ENCODE measurements around the gene TFPI. TPM values are rescaled to one million over a fixed set of nuclear protein-coding genes. Genes with fewer than 3 reads are reported as not detected.

TFPI gene
- total and polyA plus RNA-seq, 2 donors (not counting 1 experiment from before 2014, with no cell fraction given), result 117 to 274 TPM

- Histone ChIP-seq H3K4me2 (ENCODE audit: extremely low read depth, insufficient read depth, low read length) (peak overlapping the region; percentile 32), H3K4me1 (ENCODE audit: control insufficient read depth, extremely low read depth, insufficient read depth, low read length) (peaks cover 32% of the 10 kb centered on the region), H4K20me1 (ENCODE audit: control insufficient read depth, extremely low read depth, insufficient read depth, low read length) (no peaks in the 10 kb centered on the region), H3K79me2 (ENCODE audit: control insufficient read depth, insufficient read depth, low read length) (peaks cover 57% of the 10 kb centered on the region), H3K27me3 (ENCODE audit: control insufficient read depth, insufficient read depth, low read length) (no peaks in the 10 kb centered on the region), H3K4me3 (replicated peaks in 1 of 4; ENCODE audit: control extremely low read depth in 1 of 4, insufficient read depth in 1 of 4, low read depth in 3 of 4, low read length in 4 of 4) (no peak overlapping the region), H3K36me3 (ENCODE audit: control insufficient read depth, insufficient read depth, low read length) (no peaks in the 10 kb centered on the region), H2AFZ (ENCODE audit: low read length) (no peak overlapping the region), H3K9ac (ENCODE audit: insufficient read depth, low read length) (no peak overlapping the region), H3K9me3 (ENCODE audit: control insufficient read depth, insufficient read depth, low read depth, low read length) (no peaks in the 10 kb centered on the region), H3K27ac (ENCODE audit: insufficient read depth, low read length) (peak overlapping the region; percentile 55)
- TF ChIP-seq EZH2 (IDR thresholded peaks at IDR 0.05; ENCODE audit: low read length, missing control alignments) (no peak), CTCF (conservative IDR thresholded peaks at IDR 0.05 in 1 of 2, IDR thresholded peaks at IDR 0.05 in 1 of 2; ENCODE audit: low read depth in 1 of 2, low read length in 2 of 2) (no peak)
- DNase-seq (ENCODE audit: low read depth in 2 of 2), result peak in 1 of 2 donors; percentile 68
Observed at GRCh38 chr2:187544371-187545080, 9.7 kb downstream of the TFPI start.

- Histone ChIP-seq H3K27me3 (ENCODE audit: control insufficient read depth, insufficient read depth, low read length) (no peaks in the 10 kb centered on the region), H3K27ac (ENCODE audit: insufficient read depth, low read length) (peak overlapping the region; percentile 54), H3K79me2 (ENCODE audit: control insufficient read depth, insufficient read depth, low read length) (peaks cover 55% of the 10 kb centered on the region), H3K4me2 (ENCODE audit: extremely low read depth, insufficient read depth, low read length) (peak overlapping the region; percentile 9), H3K9ac (ENCODE audit: insufficient read depth, low read length) (no peak overlapping the region), H3K4me3 (replicated peaks in 1 of 4; ENCODE audit: control extremely low read depth in 1 of 4, insufficient read depth in 1 of 4, low read depth in 3 of 4, low read length in 4 of 4) (peak overlapping the region in 1 of 4 experiments; percentile 4), H3K4me1 (ENCODE audit: control insufficient read depth, extremely low read depth, insufficient read depth, low read length) (peaks cover 27% of the 10 kb centered on the region), H2AFZ (ENCODE audit: low read length) (no peak overlapping the region), H3K9me3 (ENCODE audit: control insufficient read depth, insufficient read depth, low read depth, low read length) (no peaks in the 10 kb centered on the region), H3K36me3 (ENCODE audit: control insufficient read depth, insufficient read depth, low read length) (no peaks in the 10 kb centered on the region), H4K20me1 (ENCODE audit: control insufficient read depth, extremely low read depth, insufficient read depth, low read length) (no peaks in the 10 kb centered on the region)
- DNase-seq (ENCODE audit: low read depth in 2 of 2), result no peak
- TF ChIP-seq EZH2 (IDR thresholded peaks at IDR 0.05; ENCODE audit: low read length, missing control alignments) (no peak), CTCF (conservative IDR thresholded peaks at IDR 0.05 in 1 of 2, IDR thresholded peaks at IDR 0.05 in 1 of 2; ENCODE audit: low read depth in 1 of 2, low read length in 2 of 2) (no peak)
Observed at GRCh38 chr2:187543488-187543887, 10.7 kb downstream of the TFPI start.

GRCh38 chr2:187542123-187542522 is 12.1 kb downstream of the TFPI start:
- Histone ChIP-seq H3K4me3 (replicated peaks in 1 of 4; ENCODE audit: control extremely low read depth in 1 of 4, insufficient read depth in 1 of 4, low read depth in 3 of 4, low read length in 4 of 4) (no peak overlapping the region), H4K20me1 (ENCODE audit: control insufficient read depth, extremely low read depth, insufficient read depth, low read length) (no peaks in the 10 kb centered on the region), H3K9ac (ENCODE audit: insufficient read depth, low read length) (no peak overlapping the region), H3K9me3 (ENCODE audit: control insufficient read depth, insufficient read depth, low read depth, low read length) (no peaks in the 10 kb centered on the region), H3K4me2 (ENCODE audit: extremely low read depth, insufficient read depth, low read length) (peak overlapping the region; percentile 51), H2AFZ (ENCODE audit: low read length) (no peak overlapping the region), H3K79me2 (ENCODE audit: control insufficient read depth, insufficient read depth, low read length) (peaks cover 62% of the 10 kb centered on the region), H3K27me3 (ENCODE audit: control insufficient read depth, insufficient read depth, low read length) (no peaks in the 10 kb centered on the region), H3K27ac (ENCODE audit: insufficient read depth, low read length) (peak overlapping the region; percentile 60), H3K36me3 (ENCODE audit: control insufficient read depth, insufficient read depth, low read length) (no peaks in the 10 kb centered on the region), H3K4me1 (ENCODE audit: control insufficient read depth, extremely low read depth, insufficient read depth, low read length) (peaks cover 21% of the 10 kb centered on the region)
- peak in 1 of 2 donors; percentile 51 for DNase-seq (ENCODE audit: low read depth in 2 of 2)
- TF ChIP-seq CTCF (conservative IDR thresholded peaks at IDR 0.05 in 1 of 2, IDR thresholded peaks at IDR 0.05 in 1 of 2; ENCODE audit: low read depth in 1 of 2, low read length in 2 of 2), result no peak
- no peak for TF ChIP-seq EZH2 (IDR thresholded peaks at IDR 0.05; ENCODE audit: low read length, missing control alignments)

Measured in fibroblast of lung (primary cell).